H1 (cell line): Measurements from ENCODE around the gene NHS. TPM values are rescaled to one million over a fixed set of nuclear protein-coding genes. Genes with fewer than 3 reads are reported as not detected.
A peak's percentile ranks its signal among the peaks of the same experiment; 100 is the strongest.

Experiments used
- CTCF ChIA-PET: fragments of 300-600 bp; sonication (Branson Sonifier 250); formaldehyde crosslinking; loops from one replicate; lab custom pipeline; 2021; ENCODE audit not compliant: partially characterized antibody; lab: Charles Lee
- POLR2A ChIA-PET: fragments of 300-600 bp; sonication (Branson Sonifier 250); formaldehyde crosslinking; loops from one replicate; lab custom pipeline; 2021; ENCODE audit warnings: inconsistent platforms; ENCODE audit not compliant: partially characterized antibody; lab: Charles Lee
- DNase-seq, 2 experiments: peaks; one replicate each; pipeline versions ENCODE4 v3.0.0 to v3.0.0-alpha.2; 2010 to 2022; ENCODE audit warnings: low spot score in 2 of 2, low read depth in 1 of 2, mixed read lengths in 1 of 2
- FAIRE-seq: peaks from 2 replicates; lab custom pipeline; 2011; peaks lifted over from hg19 to GRCh38; lab: Jason Lieb, UNC
- H2AFZ ChIP-seq: 2 replicates; pipeline ENCODE4 v1.8.1; 2012; ENCODE audit warnings: low read length, inconsistent platforms
- H2AK5ac ChIP-seq: 2 replicates; pipeline ENCODE4 v1.6.1; 2013; ENCODE audit warnings: low read depth, low read length
- H2BK120ac ChIP-seq: replicated peaks from 2 replicates; pipeline ENCODE3; 2013; ENCODE audit warnings: low read depth, low read length, inconsistent platforms
- H2BK12ac ChIP-seq: 2 replicates; pipeline ENCODE4 v1.6.1; 2013; ENCODE audit warnings: low read depth, low read length
- H2BK15ac ChIP-seq: 2 replicates; pipeline ENCODE4 v1.6.1; 2013; ENCODE audit warnings: low read length
- H2BK20ac ChIP-seq: 2 replicates; pipeline ENCODE4 v1.6.1; 2013; ENCODE audit warnings: low read length
- H2BK5ac ChIP-seq: 2 replicates; pipeline ENCODE4 v1.6.1; 2013; ENCODE audit warnings: low read depth, low read length
- H3K14ac ChIP-seq: 2 replicates; pipeline ENCODE4 v1.6.1; 2013; ENCODE audit warnings: inconsistent platforms; ENCODE audit not compliant: insufficient read length
- H3K18ac ChIP-seq: 2 replicates; pipeline ENCODE4 v1.6.1; 2013; ENCODE audit warnings: low read length; ENCODE audit errors: extremely low read depth
- H3K23ac ChIP-seq: 2 replicates; pipeline ENCODE4 v1.6.1; 2013; ENCODE audit warnings: inconsistent platforms; ENCODE audit not compliant: insufficient read length
- H3K23me2 ChIP-seq: 2 replicates; pipeline ENCODE4 v1.6.1; 2013; ENCODE audit warnings: low read depth, low read length
- H3K27ac ChIP-seq: 2 replicates; pipeline ENCODE4 v1.6.1; 2011; ENCODE audit warnings: low read depth, low read length, inconsistent platforms
- H3K27me3 ChIP-seq, 4 experiments: replicated peaks in 1 of 4; 1 replicate in 1 of 4; 2 replicates in 3 of 4; pipeline versions ENCODE4 v1.6.1 to v1.8.1; 2011 to 2013; ENCODE audit warnings: low read length in 3 of 4, mild to moderate bottlenecking in 3 of 4, inconsistent platforms in 2 of 4, mixed read lengths in 2 of 4, moderate library complexity in 1 of 4; ENCODE audit not compliant: control insufficient read depth in 3 of 4, insufficient read depth in 3 of 4; ENCODE audit errors: extremely low read depth in 1 of 4
- H3K36me3 ChIP-seq, 4 experiments: 2 replicates each; pipeline versions ENCODE4 v1.6.1 to v1.8.1; 2011 to 2013; ENCODE audit warnings: mild to moderate bottlenecking in 4 of 4, low read length in 3 of 4, moderate library complexity in 2 of 4, control low read depth in 1 of 4, inconsistent platforms in 1 of 4; ENCODE audit not compliant: insufficient read depth in 4 of 4, control insufficient read depth in 2 of 4
- H3K4ac ChIP-seq: replicated peaks from 2 replicates; pipeline ENCODE3; 2013; ENCODE audit warnings: low read length, low read depth, mixed read lengths, inconsistent platforms; ENCODE audit not compliant: insufficient read length
- H3K4me1 ChIP-seq, 4 experiments: replicated peaks in 1 of 4; 1 replicate in 1 of 4; 2 replicates in 3 of 4; pipeline versions ENCODE4 v1.6.1 to v1.8.1; 2011 to 2013; ENCODE audit warnings: low read length in 3 of 4, inconsistent platforms in 2 of 4, mixed read lengths in 1 of 4; ENCODE audit not compliant: insufficient read depth in 4 of 4, control insufficient read depth in 3 of 4
- H3K4me2 ChIP-seq, 2 experiments: 2 replicates each; pipeline versions ENCODE4 v1.6.1 to v1.8.1; 2011 to 2013; ENCODE audit warnings: low read depth in 2 of 2, low read length in 2 of 2, control low read depth in 1 of 2, inconsistent platforms in 1 of 2, mild to moderate bottlenecking in 1 of 2; ENCODE audit not compliant: insufficient read depth in 1 of 2
- H3K4me3 ChIP-seq, 4 experiments: fragments of 200-600, 300-600 bp in 1 of 4; sonication (generic), shearing (Covaris generic), sonication (Bioruptor Twin) in 1 of 4; 2 replicates each; pipeline versions ENCODE4 v1.5.1 to v1.8.1; 2011 to 2016; ENCODE audit warnings: low read length in 4 of 4, low read depth in 3 of 4, control low read depth in 2 of 4, inconsistent platforms in 2 of 4, mild to moderate bottlenecking in 2 of 4, mixed read lengths in 1 of 4, moderate library complexity in 1 of 4; ENCODE audit not compliant: insufficient read depth in 2 of 4; ENCODE audit errors: extremely low read depth in 1 of 4
- H3K56ac ChIP-seq: replicated peaks from 2 replicates; pipeline ENCODE3; 2013; ENCODE audit warnings: low read depth, mild to moderate bottlenecking, mixed read lengths, low read length, inconsistent platforms; ENCODE audit not compliant: insufficient read length
- H3K79me1 ChIP-seq: 2 replicates; pipeline ENCODE4 v1.6.1; 2013; ENCODE audit warnings: low read depth, low read length, control low read depth
- H3K79me2 ChIP-seq, 2 experiments: 2 replicates each; pipeline versions ENCODE4 v1.6.1 to v1.8.1; 2012 to 2013; ENCODE audit warnings: low read length in 2 of 2, mild to moderate bottlenecking in 2 of 2, inconsistent platforms in 1 of 2; ENCODE audit not compliant: insufficient read depth in 2 of 2, control insufficient read depth in 1 of 2
- H3K9ac ChIP-seq, 4 experiments: replicated peaks in 1 of 4; 1 replicate in 1 of 4; 2 replicates in 3 of 4; pipeline versions ENCODE4 v1.6.1 to v1.8.1; 2011 to 2013; ENCODE audit warnings: low read depth in 3 of 4, low read length in 3 of 4, control low read depth in 2 of 4, mild to moderate bottlenecking in 2 of 4, moderate library complexity in 2 of 4, inconsistent platforms in 1 of 4; ENCODE audit errors: extremely low read depth in 1 of 4
- H3K9me3 ChIP-seq, 2 experiments: 2 replicates each; pipeline versions ENCODE4 v1.6.1 to v1.8.1; 2012 to 2013; ENCODE audit warnings: mild to moderate bottlenecking in 2 of 2, moderate library complexity in 2 of 2, control low read depth in 1 of 2, inconsistent platforms in 1 of 2, low read depth in 1 of 2, low read length in 1 of 2, mixed read lengths in 1 of 2; ENCODE audit not compliant: insufficient read depth in 2 of 2
- H4K20me1 ChIP-seq, 2 experiments: replicated peaks in 1 of 2; 2 replicates each; pipeline versions ENCODE3 to v1.8.1; 2011 to 2013; ENCODE audit warnings: inconsistent platforms in 2 of 2, low read length in 2 of 2, mild to moderate bottlenecking in 1 of 2; ENCODE audit not compliant: insufficient read depth in 2 of 2, control insufficient read depth in 1 of 2
- H4K5ac ChIP-seq: 2 replicates; pipeline ENCODE4 v1.6.1; 2013; ENCODE audit warnings: low read length, low read depth, mixed read lengths, inconsistent platforms; ENCODE audit not compliant: insufficient read length
- H4K8ac ChIP-seq: 2 replicates; pipeline ENCODE4 v1.8.0; 2013; ENCODE audit warnings: mild to moderate bottlenecking, moderate library complexity, low read length, inconsistent platforms; ENCODE audit not compliant: insufficient read depth; ENCODE audit errors: extremely low read depth
- H4K91ac ChIP-seq: replicated peaks from 2 replicates; pipeline ENCODE3; 2013; ENCODE audit warnings: low read length, mixed read lengths, inconsistent platforms; ENCODE audit not compliant: insufficient read length
- BCL11A ChIP-seq, 2 experiments: IDR thresholded peaks; one replicate each; pipeline ENCODE4 v1.6.1; 2011; ENCODE audit warnings: low read depth in 2 of 2, low read length in 2 of 2, mild to moderate bottlenecking in 2 of 2
- CTBP2 ChIP-seq: IDR thresholded peaks from 2 replicates; pipeline ENCODE4 v1.7.0; 2011; ENCODE audit warnings: borderline replicate concordance, mild to moderate bottlenecking, moderate library complexity, mixed read lengths, low read length; ENCODE audit not compliant: insufficient read depth, insufficient read length
- WGBS, 2 experiments: shearing (Covaris generic) in 1 of 2; methylation state at CpG; one replicate each; pipeline versions ENCODE4 v1.1.6 to v1.1.7; 2013 to 2015; ENCODE audit warnings: low lambda C conversion rate in 2 of 2, mixed read lengths in 2 of 2, inconsistent platforms in 1 of 2, low coverage in 1 of 2, missing lambda C conversion rate in 1 of 2; ENCODE audit not compliant: insufficient replicate concordance in 2 of 2, insufficient coverage in 1 of 2, insufficient read length in 1 of 2; ENCODE audit errors: extremely low coverage in 1 of 2, missing lambda C conversion rate in 1 of 2; 5-methylcytosine and 5-hydroxymethylcytosine counted together
- polyA plus RNA-seq, 7 experiments: library from polyadenylated mRNA; depleted of rRNA in 3 of 7; stranded (reverse) in 5 of 7; unstranded in 2 of 7; fragments of >200 nt in 5 of 7; fragments of 200-250 nt in 2 of 7; gene quantifications; 1 replicate in 5 of 7; 2 replicates in 1 of 7; 4 replicates in 1 of 7; pipeline versions ENCODE4 v1.2.1 to v1.2.3, GENCODE V29; 2011 to 2013; ENCODE audit warnings: missing spikeins in 2 of 7, mixed read lengths in 2 of 7
- total RNA-seq: library from RNA; stranded (reverse); fragmentation: NEBNext Ultra II Directional; extraction: Animal tissue kit (Norgen Biotek cat#: 25700); gene quantifications from 2 replicates; pipeline ENCODE4 v1.2.1, GENCODE V29; 2021
- TF ChIP-seq, protein P1 (sequence below), 3 experiments: IDR thresholded peaks; 1 replicate in 2 of 3; 2 replicates in 1 of 3; pipeline versions ENCODE4 v1.5.1 to v1.6.1; 2011; ENCODE audit warnings: low read length in 3 of 3, mild to moderate bottlenecking in 3 of 3, inconsistent platforms in 2 of 3, low read depth in 1 of 3, moderate library complexity in 1 of 3; ENCODE audit not compliant: insufficient read depth in 1 of 3; ENCODE audit errors: control extremely low read depth in 1 of 3
- TF ChIP-seq, protein P2 (sequence below): IDR thresholded peaks from 2 replicates; pipeline ENCODE4 v1.6.1; 2012; ENCODE audit warnings: inconsistent platforms

Gene NHS
- total and polyA plus RNA-seq, 2 of the 8 experiments (the other 6 are each of a cell fraction or from before 2014, with no cell fraction given) = 2.2 to 6.7 TPM

DNA sequence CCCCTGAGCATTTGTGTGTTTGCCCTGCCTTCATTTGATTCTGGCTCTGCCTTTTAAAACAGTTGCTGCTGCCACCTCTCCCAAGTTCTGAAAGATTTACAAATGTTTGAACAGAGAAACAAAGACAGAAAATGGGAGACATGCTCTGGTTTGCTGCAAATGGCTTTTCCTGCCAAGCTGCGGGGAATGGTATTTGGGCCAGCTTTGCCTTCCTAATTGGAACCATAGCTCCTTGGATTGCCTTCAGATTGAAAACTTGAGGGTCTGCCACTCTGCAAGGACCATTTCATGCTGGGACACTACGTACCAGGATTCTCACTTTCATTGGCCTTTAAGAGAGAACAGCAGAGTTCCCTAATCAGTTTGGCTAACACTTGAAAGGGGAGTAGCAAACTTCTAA, 74.9 kb downstream of the NHS start:
- 89% methylated on average over 1 of the region's 2 CpGs; no CpG with 5 or more reads in 1 of the 2 experiments for WGBS, 2 experiments
- CTCF ChIA-PET = no interaction called here
- no peaks in the 10 kb centered on the region for H3K79me2 ChIP-seq

More for the DNA sequence above, 74.9 kb downstream of the NHS start:
- DNase-seq (no peak), FAIRE-seq (peak; percentile 50)
- H4K91ac ChIP-seq = no peak overlapping the region
- no peak overlapping the region for H3K4me3 ChIP-seq
- H2BK5ac ChIP-seq = no peak overlapping the region
- H3K4me1 ChIP-seq = no peaks in the 10 kb centered on the region
- no peak overlapping the region for H2AFZ ChIP-seq
- no peak overlapping the region for H4K8ac ChIP-seq
- H3K14ac ChIP-seq = no peak overlapping the region
- H2BK20ac ChIP-seq = no peak overlapping the region
- H3K4me2 ChIP-seq = no peak overlapping the region
- no peaks in the 10 kb centered on the region for H3K9me3 ChIP-seq
- no peak overlapping the region; a peak in 1 of 7 replicates for H3K9ac ChIP-seq
- no peaks in the 10 kb centered on the region for H3K23me2 ChIP-seq
- TF ChIP-seq, protein P1, sequence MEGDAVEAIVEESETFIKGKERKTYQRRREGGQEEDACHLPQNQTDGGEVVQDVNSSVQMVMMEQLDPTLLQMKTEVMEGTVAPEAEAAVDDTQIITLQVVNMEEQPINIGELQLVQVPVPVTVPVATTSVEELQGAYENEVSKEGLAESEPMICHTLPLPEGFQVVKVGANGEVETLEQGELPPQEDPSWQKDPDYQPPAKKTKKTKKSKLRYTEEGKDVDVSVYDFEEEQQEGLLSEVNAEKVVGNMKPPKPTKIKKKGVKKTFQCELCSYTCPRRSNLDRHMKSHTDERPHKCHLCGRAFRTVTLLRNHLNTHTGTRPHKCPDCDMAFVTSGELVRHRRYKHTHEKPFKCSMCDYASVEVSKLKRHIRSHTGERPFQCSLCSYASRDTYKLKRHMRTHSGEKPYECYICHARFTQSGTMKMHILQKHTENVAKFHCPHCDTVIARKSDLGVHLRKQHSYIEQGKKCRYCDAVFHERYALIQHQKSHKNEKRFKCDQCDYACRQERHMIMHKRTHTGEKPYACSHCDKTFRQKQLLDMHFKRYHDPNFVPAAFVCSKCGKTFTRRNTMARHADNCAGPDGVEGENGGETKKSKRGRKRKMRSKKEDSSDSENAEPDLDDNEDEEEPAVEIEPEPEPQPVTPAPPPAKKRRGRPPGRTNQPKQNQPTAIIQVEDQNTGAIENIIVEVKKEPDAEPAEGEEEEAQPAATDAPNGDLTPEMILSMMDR (IDR thresholded peaks at IDR 0.05; ENCODE audit: control extremely low read depth in 1 of 3, insufficient read depth in 1 of 3, low read depth in 1 of 3, low read length in 3 of 3) = no peak
- no peak for TF ChIP-seq CTBP2
- TF ChIP-seq BCL11A (IDR thresholded peaks at IDR 0.05; ENCODE audit: low read depth in 2 of 2, low read length in 2 of 2) = no peak
- TF ChIP-seq, protein P2, sequence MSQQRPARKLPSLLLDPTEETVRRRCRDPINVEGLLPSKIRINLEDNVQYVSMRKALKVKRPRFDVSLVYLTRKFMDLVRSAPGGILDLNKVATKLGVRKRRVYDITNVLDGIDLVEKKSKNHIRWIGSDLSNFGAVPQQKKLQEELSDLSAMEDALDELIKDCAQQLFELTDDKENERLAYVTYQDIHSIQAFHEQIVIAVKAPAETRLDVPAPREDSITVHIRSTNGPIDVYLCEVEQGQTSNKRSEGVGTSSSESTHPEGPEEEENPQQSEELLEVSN = no peak
- no peak overlapping the region for H3K23ac ChIP-seq
- no peak overlapping the region for H4K5ac ChIP-seq
- H3K18ac ChIP-seq = no peak overlapping the region
- H3K4ac ChIP-seq = no peak overlapping the region
- H2BK12ac ChIP-seq = no peak overlapping the region
- H2BK15ac ChIP-seq = no peak overlapping the region
- H3K56ac ChIP-seq = no peak overlapping the region
- POLR2A ChIA-PET = no interaction called here
- H3K27me3 ChIP-seq = no peaks in the 10 kb centered on the region
- H3K27ac ChIP-seq = no peak overlapping the region
- no peaks in the 10 kb centered on the region for H3K79me1 ChIP-seq
- H2AK5ac ChIP-seq = no peak overlapping the region
- H4K20me1 ChIP-seq = no peaks in the 10 kb centered on the region
- no peaks in the 10 kb centered on the region for H3K36me3 ChIP-seq
- no peak overlapping the region for H2BK120ac ChIP-seq
